NCI-H510A treated with DMSO at 0.1 percent for 48 hours (cell line): ENCODE measurements around the gene TRAF1.

Experiments used
- DNase-seq: peaks from one replicate; lab custom pipeline; 2025; lab: John Stamatoyannopoulos, UW

TRAF1 gene

GRCh38 chr9:120923620-120924328 is 2.8 kb downstream of the TRAF1 start:
- no peak for DNase-seq

GRCh38 chr9:120922404-120923195 is 4.0 kb downstream of the TRAF1 start:
- no peak for DNase-seq

GRCh38 chr9:120921661-120922181 is 4.9 kb downstream of the TRAF1 start:
- peak; percentile 20 for DNase-seq

GRCh38 chr9:120920806-120921178 is 5.8 kb downstream of the TRAF1 start:
- no peak for DNase-seq

GRCh38 chr9:120919843-120920805 is 6.5 kb downstream of the TRAF1 start:
- no peak for DNase-seq

GRCh38 chr9:120918931-120919842 is 7.4 kb downstream of the TRAF1 start:
- no peak for DNase-seq

GRCh38 chr9:120917929-120918762 is 8.4 kb downstream of the TRAF1 start:
- no peak for DNase-seq

GRCh38 chr9:120916991-120917880 is 9.4 kb downstream of the TRAF1 start:
- DNase-seq, result no peak

- no peak for DNase-seq
Observed at GRCh38 chr9:120916588-120916987, 10.0 kb downstream of the TRAF1 start.

- no peak for DNase-seq
Observed at GRCh38 chr9:120915854-120916470, 10.6 kb downstream of the TRAF1 start.

GRCh38 chr9:120914953-120915352 is 11.6 kb downstream of the TRAF1 start:
- DNase-seq, result no peak

- DNase-seq, result no peak
Observed at GRCh38 chr9:120914396-120914795, 12.2 kb downstream of the TRAF1 start.

GRCh38 chr9:120913647-120914264 is 12.8 kb downstream of the TRAF1 start:
- no peak for DNase-seq

- no peak for DNase-seq
Observed at GRCh38 chr9:120912958-120913646, 13.5 kb downstream of the TRAF1 start.

GRCh38 chr9:120911295-120911837 is 15.2 kb downstream of the TRAF1 start:
- no peak for DNase-seq

- DNase-seq, result no peak
Observed at GRCh38 chr9:120910643-120911042, 16.0 kb downstream of the TRAF1 start.

GRCh38 chr9:120909904-120910303 is 16.7 kb downstream of the TRAF1 start:
- no peak for DNase-seq
